ENCODE results near the gene CPSF3.

DNA sequence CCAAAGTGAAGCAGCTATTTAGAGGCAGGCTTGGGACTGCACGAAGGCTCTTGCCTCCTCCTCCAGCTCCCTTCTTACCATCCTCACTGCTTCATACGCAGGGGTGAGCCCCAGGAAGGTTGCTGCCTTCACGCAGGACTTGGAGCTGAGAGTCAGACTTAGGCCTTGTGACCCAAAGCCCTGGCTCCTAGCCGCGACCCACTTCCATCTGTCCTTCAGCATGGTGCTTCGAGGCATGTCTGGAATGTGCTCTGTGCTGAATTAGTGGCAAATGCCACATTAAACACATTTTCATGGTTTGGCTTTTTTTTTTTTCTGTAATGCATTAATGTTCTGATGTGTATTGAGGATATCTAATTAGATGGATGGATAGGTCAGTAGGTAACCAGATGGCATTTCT, 37.6 kb upstream of the CPSF3 start:
- TF ChIP-seq, protein P1, sequence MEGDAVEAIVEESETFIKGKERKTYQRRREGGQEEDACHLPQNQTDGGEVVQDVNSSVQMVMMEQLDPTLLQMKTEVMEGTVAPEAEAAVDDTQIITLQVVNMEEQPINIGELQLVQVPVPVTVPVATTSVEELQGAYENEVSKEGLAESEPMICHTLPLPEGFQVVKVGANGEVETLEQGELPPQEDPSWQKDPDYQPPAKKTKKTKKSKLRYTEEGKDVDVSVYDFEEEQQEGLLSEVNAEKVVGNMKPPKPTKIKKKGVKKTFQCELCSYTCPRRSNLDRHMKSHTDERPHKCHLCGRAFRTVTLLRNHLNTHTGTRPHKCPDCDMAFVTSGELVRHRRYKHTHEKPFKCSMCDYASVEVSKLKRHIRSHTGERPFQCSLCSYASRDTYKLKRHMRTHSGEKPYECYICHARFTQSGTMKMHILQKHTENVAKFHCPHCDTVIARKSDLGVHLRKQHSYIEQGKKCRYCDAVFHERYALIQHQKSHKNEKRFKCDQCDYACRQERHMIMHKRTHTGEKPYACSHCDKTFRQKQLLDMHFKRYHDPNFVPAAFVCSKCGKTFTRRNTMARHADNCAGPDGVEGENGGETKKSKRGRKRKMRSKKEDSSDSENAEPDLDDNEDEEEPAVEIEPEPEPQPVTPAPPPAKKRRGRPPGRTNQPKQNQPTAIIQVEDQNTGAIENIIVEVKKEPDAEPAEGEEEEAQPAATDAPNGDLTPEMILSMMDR (IDR thresholded peaks at IDR 0.05): no peak
- TF ChIP-seq POLR2AphosphoS5 (IDR thresholded peaks at IDR 0.05): no peak
- TF ChIP-seq POLR2A (IDR thresholded peaks at IDR 0.05): no peak
